Left forelimb (tissue), 1 donor: ENCODE data around the gene SMIM35.

ENCODE experiments used
- DNase-seq: peaks from one replicate; pipeline ENCODE4 v3.0.0-alpha.2; 2018; ENCODE audit warnings: low spot score

SMIM35 gene

DNA sequence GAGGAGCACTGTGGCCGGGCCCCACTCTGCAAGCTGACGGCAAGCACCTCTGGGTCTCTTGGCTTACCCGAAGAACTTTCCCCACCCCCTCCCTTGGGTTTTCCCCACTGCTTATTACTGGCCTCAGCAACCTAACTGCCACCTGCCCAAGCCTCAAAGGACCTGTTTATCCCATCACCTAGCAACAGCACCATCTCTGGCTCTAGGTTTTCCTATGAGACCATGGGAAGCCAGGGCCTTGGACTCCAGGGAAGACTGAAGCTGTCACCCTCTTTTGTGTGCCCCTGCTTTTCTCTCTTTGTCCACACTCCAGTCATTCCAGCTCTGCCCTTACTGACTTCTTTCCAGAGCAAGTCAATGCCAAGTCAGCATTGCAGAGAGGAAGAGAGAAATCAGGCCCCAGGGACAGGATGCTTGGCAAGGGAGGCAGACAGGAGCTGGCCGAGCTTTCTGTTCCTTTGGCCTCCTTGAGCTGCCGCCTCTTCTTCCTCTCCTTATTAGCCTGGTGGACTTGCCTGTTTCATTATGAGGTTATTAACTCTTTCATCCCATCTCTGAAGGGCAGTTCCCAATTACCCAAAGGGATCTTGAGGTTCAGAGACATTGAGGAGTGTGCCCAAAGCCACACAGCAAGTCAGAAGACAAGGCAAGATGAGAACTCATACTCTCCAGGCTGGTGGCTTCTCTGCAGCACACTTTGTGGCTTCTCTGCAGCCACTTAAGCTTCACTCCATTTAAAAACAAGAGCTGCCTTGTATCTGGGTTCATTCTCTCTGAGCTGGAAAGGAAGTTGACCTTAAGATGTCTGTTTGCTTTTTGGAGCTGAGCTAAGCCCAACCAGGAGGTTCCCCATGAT, at the start of gene SMIM35:
SMIM35 (minus strand) TSS at position 51 of the 856 bp plus-strand sequence. CDS start 206 bp downstream, outside the sequence.
- no peak for DNase-seq

- DNase-seq, result no peak
Observed at GRCh38 chr11:118136341-118136740, 49.6 kb upstream of the SMIM35 start.

DNA sequence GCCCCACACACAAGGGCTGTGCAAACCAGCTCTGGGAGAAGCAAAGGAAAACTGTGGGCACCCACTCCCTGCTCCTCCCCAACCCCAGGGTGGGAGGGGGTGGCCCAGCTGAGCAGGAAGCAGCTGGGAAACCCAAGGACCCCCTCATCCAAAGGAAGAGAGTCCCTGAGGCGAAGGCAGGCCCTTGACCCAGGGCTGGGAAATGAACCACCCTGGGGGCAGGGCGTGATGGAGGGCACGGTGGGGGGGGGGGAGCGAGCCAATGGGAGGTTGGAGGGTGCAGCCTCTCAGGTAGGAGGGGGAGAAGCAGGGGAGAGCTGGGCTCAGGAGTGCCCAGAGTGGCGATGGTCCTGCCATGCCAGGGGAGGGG, 49.0 kb upstream of the SMIM35 start:
- no peak for DNase-seq

DNA sequence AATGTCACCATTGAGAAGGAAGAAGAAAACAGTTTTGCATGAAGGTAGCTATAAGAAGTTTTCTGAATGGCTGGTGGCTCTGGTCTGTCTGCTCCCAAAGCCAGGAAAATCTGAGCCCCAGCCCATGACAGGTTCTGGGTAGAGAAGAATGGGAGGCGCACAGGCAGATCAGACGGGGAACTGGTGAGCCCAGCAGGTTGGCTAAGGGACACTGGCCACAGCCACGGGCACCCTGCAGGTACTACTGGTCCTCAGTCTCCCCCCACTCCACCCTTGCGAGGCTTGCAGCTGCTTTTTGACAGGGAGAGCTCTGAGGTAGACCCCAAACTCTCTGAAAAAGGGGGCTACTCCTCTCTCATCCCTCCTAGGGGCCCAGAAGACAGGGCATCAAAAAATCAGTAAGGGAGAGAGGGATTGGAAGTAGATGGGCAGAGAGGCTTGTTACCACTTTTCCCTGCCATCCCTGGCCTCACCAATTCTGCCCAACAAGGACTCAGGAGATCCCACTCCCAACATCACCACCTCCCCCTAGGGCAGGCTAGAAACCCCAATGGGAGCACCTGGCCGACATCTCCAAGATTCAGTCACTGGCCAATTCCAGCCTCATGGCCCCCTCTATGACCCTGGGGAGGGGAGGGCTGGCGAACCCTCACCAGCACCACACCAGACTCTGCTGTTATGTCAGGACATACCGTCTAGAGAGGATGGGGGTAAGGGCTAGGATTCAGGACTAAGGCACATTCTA, 48.5 kb upstream of the SMIM35 start:
- DNase-seq, result no peak

- DNase-seq, result no peak
Observed at GRCh38 chr11:118133816-118134215, 47.1 kb upstream of the SMIM35 start.

DNA sequence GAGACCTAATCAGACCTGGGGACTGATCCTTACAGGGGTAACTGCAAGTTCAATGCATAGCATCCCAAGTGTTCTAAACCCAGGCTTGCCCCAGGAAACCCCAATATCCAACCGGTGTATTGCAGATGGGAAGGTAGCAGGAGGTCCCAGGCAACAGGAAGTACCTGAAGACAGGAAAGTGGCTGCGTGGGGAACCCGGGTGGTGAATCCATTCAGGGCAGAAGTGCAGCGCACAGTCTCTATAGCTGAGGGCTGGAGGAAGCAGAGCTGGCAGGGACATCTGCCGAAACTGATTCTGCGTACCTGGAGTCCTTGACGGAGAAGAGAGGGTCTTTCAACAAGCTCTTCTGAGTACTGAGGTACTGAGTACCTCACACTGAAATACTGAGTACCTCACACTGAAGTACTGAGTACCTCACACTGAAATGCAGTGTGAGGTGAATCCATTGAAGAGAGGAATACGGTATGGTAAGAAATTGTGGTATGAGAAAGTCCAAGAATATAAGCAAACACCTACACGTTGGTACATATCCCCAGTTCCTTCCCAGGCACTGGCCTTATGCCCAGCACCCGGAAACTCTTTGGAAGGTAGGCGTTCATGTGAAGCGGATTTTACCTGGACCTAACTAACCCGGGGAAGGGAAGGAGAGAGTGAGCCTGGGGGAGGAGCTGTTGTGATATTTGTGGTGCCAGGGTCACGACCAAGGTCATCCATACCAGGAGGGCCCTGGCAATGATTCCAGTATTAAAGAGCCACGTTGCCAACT, 45.8 kb upstream of the SMIM35 start:
- DNase-seq, result no peak

- no peak for DNase-seq
Observed at GRCh38 chr11:118129471-118130172, 42.9 kb upstream of the SMIM35 start.

- no peak for DNase-seq
Observed at GRCh38 chr11:118128721-118129470, 42.1 kb upstream of the SMIM35 start.

DNA sequence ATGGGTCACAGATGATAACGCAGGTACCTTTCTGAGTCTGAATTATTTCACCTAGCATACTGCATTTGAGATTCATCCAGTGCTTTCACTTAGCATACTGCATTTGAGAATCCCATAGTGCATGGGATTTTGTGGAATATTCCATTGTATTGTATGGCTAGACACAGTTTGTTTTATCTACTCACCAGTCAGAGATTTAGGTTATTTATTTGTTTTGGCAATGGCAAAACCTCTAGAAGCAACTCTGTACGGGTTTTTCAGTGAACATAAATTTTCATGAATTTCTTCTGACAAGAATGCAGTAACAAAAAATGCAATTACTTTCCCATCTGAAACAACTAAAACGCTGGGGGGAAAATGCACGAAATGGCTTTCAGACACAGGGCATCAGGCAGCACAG, 41.5 kb upstream of the SMIM35 start:
- no peak for DNase-seq

GRCh38 chr11:118126082-118126838, 39.5 kb upstream of the SMIM35 start:
- no peak for DNase-seq

- DNase-seq, result no peak
Observed at GRCh38 chr11:118124929-118125535, 38.3 kb upstream of the SMIM35 start.

- DNase-seq, result no peak
Observed at GRCh38 chr11:118120793-118121192, 34.0 kb upstream of the SMIM35 start.

DNA sequence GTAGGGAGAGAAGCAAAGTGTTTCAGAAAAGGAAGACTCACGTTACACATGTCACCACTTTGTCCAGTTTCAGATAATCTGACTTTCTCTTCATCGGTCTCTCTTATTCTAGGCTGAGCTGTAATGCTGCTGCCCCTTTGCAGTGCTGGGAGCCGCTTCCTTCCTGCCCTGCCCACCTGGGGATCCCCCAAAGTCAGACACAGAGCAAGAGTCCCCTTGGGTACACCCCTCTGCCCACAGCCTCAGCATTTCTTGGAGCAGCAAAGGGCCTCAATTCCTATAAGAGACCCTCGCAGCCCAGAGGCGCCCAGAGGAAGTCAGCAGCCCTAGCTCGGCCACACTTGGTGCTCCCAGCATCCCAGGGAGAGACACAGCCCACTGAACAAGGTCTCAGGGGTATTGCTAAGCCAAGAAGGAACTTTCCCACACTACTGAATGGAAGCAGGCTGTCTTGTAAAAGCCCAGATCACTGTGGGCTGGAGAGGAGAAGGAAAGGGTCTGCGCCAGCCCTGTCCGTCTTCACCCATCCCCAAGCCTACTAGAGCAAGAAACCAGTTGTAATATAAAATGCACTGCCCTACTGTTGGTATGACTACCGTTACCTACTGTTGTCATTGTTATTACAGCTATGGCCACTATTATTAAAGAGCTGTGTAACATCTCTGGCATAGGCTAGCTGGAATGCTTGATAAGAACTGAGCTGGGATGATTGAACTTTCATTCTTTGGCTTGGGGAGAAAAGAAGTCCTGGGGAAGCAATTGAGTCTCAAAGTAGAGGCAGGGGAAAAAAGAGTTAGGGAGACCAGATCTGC, 31.2 kb upstream of the SMIM35 start:
- DNase-seq, result no peak

- no peak for DNase-seq
Observed at GRCh38 chr11:118115048-118115447, 28.3 kb upstream of the SMIM35 start.

DNA sequence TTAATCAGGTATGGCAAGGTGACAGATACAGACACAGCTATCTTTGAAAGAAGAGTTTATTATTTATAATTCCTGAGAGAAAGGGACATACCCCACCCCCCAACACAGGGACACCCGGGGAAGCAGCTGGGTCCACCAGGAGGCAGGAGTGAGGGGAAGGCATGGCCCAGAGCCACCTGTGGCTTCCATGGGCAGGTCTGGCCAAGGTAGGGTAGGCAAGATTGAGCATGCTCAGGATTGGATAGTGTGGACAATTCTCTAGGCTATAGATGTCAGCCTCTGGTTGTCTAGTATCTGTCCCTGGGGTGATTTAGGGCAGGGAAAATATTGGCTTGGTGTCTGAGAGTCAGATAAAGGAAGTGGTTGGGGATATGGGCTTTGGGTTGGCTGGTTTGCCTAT, 27.5 kb upstream of the SMIM35 start:
- no peak for DNase-seq

DNA sequence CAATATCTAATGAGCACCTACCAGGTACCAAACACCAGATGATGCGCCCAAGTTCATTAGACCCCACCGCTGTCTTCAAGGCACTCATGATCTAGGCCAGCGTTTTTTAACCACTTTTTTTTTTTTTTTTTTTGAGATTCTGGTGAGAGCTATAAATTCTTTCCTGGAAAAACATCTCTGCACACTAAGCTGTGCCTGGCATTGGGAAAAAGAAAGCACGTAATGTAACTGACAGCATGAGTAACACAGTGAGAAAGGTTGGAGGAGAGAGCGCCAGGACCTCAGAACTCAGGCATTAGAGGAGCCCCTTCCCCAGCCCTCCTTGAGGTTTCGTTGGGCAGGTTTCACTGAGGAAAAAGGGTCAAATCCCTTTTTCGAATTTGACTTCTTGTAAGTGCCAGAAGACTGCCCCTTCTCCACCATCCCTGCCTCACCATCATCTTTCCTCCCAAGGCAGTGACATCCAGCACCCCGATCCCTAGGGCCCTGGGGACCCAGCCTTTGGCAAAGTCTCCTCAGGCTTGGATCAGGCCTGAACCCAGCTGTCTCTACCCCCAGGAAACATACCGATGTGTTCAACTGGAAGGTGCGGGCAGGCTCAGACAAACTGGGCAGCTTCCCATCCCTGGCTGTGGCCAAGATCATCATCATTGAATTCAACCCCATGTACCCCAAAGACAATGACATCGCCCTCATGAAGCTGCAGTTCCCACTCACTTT, 26.1 kb upstream of the SMIM35 start:
- no peak for DNase-seq

DNA sequence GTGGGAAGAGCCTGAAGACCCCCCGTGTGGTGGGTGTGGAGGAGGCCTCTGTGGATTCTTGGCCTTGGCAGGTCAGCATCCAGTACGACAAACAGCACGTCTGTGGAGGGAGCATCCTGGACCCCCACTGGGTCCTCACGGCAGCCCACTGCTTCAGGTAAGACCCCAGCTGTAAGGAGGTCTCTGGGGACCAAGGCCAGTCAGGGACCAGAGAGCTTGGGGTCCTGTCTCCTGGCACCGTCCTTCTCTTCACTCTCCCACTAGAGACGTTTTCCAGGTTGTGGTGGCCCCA, 24.9 kb upstream of the SMIM35 start:
- no peak for DNase-seq

- no peak for DNase-seq
Observed at GRCh38 chr11:118111019-118111743, 24.4 kb upstream of the SMIM35 start.
